GM18511 (cell line): Measurements from ENCODE around the gene FNTB.

Experiments used
- ATAC-seq: cut with Tn5 transposase; IDR thresholded peaks from one replicate; pipeline ENCODE4 v1.9.1; 2021; ENCODE audit warnings: mild to moderate bottlenecking, moderate library complexity; ENCODE audit not compliant: unreplicated experiment

The FNTB gene

DNA sequence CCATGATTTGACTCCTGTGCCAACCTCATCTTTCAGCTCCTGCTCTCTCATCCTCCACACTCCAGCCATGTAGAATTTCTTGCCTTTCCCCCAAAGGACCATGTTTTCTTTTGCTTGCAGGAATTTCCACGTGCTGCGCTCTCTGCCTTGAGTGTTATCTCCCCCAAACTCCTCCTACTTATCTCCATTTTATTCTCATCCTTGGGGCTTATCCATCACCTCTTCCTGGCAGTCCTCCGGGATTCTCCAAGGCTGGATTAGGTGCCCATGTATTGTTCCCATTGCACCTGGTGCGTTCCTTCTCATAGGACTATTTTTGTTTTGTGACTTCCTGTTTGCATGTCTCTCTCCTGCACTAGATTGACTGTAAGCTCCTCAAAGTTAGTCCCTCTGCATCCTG lies 122.7 kb downstream of the FNTB start:
- ATAC-seq = no peak

DNA sequence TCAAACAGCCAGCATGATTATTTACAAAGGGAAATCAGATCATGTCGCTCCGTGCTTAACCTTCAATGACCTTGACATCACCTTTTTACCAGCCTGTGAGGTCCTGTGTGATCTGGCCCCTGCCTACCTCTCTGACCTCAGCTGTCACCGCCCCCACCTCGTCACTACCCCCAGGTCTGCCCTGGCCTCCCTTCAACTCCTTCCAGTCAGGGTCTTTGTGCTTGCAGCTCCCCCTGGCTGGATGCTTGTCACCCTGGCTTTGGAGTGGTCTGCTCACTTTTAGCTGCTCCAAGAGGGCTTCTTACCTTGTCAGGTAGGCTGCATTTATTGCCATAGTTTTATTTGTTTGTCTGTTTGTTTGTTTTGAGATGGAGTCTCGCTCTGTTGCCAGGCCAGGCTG lies 123.8 kb downstream of the FNTB start:
- no peak for ATAC-seq
